ENCODE data around the gene TGFBI. TPM values are rescaled to one million over a fixed set of nuclear protein-coding genes. Genes with fewer than 3 reads are reported as not detected.
A peak's percentile ranks its signal among the peaks of the same experiment; 100 is the strongest.

TGFBI gene
- total and polyA plus RNA-seq, 8 donors = 3.7 to 50.1 (median 14.3) TPM

GRCh38 chr5:136080113-136080482 lies 51.3 kb downstream of the TGFBI start:
- H3K27ac ChIP-seq = peak overlapping the region in 2 of 4 donors; percentile 51 to 80
- no peaks in the 10 kb centered on the region for H3K36me3 ChIP-seq
- no peak for FAIRE-seq
- peaks cover 0 to 14% (median 3%) of the 10 kb centered on the region in 3 donors for H3K4me1 ChIP-seq
- 23 to 57% methylated on average over 13 of the region's 13 CpGs for WGBS, 2 donors
- intact Hi-C loops (cut with DNase I) = no loop called here
- peak overlapping the region; percentile 10 to 34 (median 16) for H3K4me3 ChIP-seq
- H3K9me3 ChIP-seq = no peaks in the 10 kb centered on the region
- H3K27me3 ChIP-seq = no peaks in the 10 kb centered on the region
- TF ChIP-seq, protein P1, sequence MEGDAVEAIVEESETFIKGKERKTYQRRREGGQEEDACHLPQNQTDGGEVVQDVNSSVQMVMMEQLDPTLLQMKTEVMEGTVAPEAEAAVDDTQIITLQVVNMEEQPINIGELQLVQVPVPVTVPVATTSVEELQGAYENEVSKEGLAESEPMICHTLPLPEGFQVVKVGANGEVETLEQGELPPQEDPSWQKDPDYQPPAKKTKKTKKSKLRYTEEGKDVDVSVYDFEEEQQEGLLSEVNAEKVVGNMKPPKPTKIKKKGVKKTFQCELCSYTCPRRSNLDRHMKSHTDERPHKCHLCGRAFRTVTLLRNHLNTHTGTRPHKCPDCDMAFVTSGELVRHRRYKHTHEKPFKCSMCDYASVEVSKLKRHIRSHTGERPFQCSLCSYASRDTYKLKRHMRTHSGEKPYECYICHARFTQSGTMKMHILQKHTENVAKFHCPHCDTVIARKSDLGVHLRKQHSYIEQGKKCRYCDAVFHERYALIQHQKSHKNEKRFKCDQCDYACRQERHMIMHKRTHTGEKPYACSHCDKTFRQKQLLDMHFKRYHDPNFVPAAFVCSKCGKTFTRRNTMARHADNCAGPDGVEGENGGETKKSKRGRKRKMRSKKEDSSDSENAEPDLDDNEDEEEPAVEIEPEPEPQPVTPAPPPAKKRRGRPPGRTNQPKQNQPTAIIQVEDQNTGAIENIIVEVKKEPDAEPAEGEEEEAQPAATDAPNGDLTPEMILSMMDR (IDR thresholded peaks at IDR 0.05) = no peak
- no peak for DNase-seq
- ATAC-seq = peak in 3 of 4 donors; percentile 8 to 36 (median 32)

DNA sequence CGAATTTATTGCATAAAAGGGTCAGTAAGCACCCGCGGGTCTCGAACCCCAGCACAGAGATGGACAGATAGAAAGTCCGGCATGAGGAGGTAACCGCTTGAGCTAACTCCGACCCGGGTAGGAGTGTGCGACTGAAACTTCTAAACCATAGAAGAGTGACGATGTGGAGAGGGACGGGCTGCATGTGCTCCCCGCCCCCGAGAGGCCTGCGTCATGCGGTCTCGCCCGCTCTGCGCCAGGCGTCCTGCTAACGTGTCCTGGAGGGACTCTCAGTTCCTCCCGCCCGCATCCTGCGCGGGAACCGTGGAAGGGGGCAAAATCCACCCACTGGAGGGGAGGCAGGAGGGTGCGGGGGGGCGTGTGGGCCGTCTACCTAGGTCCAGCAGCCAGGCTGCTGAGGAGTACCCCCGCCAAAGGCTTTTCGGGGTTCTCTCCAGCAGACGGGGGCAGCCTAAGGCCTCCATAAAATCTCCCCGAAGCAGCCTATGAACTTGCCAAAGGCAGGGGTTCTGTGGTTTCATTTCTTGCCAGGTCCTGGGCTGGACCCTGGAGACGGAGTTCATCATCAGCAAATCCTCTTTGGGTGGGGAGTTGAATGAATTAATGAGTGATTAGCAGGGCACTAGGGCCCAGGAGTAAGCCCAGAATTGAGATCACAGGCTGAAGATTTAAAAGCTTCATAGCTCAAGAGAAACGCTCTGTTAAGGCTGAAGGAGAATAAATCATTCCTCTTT lies 51.9 kb downstream of the TGFBI start:
- peak; percentile 73 to 92 (median 82) for DNase-seq
- Histone ChIP-seq H3K27me3 (no peaks in the 10 kb centered on the region), H3K36me3 (no peaks in the 10 kb centered on the region), H3K4me3 (peak overlapping the region; percentile 10 to 34 (median 16)), H3K9me3 (no peaks in the 10 kb centered on the region), H3K4me1 (peaks cover 0 to 15% (median 4%) of the 10 kb centered on the region in 3 donors), H3K27ac (peak overlapping the region in 3 of 4 donors; percentile 51 to 80 (median 60))
- peak; percentile 82 to 92 (median 88) for ATAC-seq
- intact Hi-C loops (cut with DNase I) = no loop called here
- no peak for FAIRE-seq
- WGBS, 2 donors = 23 to 57% methylated on average over 34 of the region's 34 CpGs
- TF ChIP-seq, protein P1 (IDR thresholded peaks at IDR 0.05) = no peak

- peak overlapping the region in 2 of 4 donors; percentile 60 to 80 for H3K27ac ChIP-seq
- no peaks in the 10 kb centered on the region for H3K9me3 ChIP-seq
- H3K4me1 ChIP-seq = peaks cover 0 to 15% (median 4%) of the 10 kb centered on the region in 3 donors
- TF ChIP-seq, protein P1 (IDR thresholded peaks at IDR 0.05) = no peak
- H3K36me3 ChIP-seq = no peaks in the 10 kb centered on the region
- intact Hi-C loops (cut with DNase I) = no loop called here
- FAIRE-seq = no peak
- no peaks in the 10 kb centered on the region for H3K27me3 ChIP-seq
- no peak for DNase-seq
- no peak overlapping the region for H3K4me3 ChIP-seq
- ATAC-seq = peak; percentile 24 to 61 (median 40)
- WGBS, 2 donors = 11 to 32% methylated on average over 2 of the region's 2 CpGs
Observed at GRCh38 chr5:136081217-136081591, 52.4 kb downstream of the TGFBI start.

DNA sequence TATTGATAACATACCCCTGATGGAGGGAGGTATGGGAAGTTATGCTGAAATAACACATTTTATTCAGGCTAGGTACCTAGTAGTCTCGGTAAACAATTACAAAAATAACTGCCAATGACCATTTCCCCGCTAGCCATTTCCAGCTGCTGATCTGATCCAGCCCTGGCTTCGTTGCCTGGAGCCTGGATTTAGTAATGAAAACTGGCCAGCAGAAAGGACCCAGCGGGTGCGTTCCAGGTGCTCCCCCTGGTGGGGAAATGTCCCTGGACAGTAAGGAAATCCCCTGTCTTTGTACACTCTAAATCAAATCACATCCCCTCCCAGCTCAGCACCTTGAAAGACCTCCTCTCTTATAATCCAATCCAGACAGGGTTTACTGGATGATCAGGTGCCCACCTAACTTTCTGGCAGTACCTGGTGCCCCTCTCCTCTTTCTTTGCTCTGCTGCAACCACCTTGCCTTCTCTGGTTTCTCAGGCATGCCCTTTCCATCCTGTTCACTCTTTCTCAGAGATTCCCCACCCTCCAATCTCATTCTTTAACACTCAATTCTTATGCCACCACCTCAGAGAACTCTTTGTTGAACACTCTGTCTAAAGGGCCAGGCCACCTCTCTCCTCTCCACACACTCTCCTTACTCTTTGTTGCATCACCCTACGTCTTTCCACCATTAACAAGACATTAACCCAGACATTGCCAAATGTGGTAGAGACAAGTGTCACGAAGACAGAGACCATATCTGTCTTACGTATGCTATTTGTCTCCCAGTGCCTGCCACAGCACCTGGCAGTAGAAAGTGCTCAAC lies 53.8 kb downstream of the TGFBI start:
- Histone ChIP-seq H3K27ac (no peak overlapping the region), H3K27me3 (no peaks in the 10 kb centered on the region), H3K4me1 (peaks cover 0 to 15% (median 4%) of the 10 kb centered on the region in 3 donors), H3K9me3 (no peaks in the 10 kb centered on the region), H3K36me3 (no peaks in the 10 kb centered on the region), H3K4me3 (no peak overlapping the region)
- intact Hi-C loops (cut with DNase I) = no loop called here
- WGBS, 2 donors = 20 to 25% methylated on average over 8 of the region's 8 CpGs
- ATAC-seq = peak; percentile 59 to 87 (median 73)
- TF ChIP-seq, protein P1 (IDR thresholded peaks at IDR 0.05) = peak; percentile 50 to 83 (median 69)
- DNase-seq = peak in 5 of 6 donors; percentile 70 to 89 (median 84)
- FAIRE-seq = no peak

Data from pancreas (tissue), 10 donors.